NCI-H510A (cell line): ENCODE data around the gene DNAJC6.
"Not testable (repeated sequence)": the region's sequence is repeated elsewhere in the genome, so short reads cannot be mapped to it uniquely, and the experiment has no call there.

Experiments used
- DNase-seq: peaks from one replicate; lab custom pipeline; 2025; lab: John Stamatoyannopoulos, UW

Gene DNAJC6

DNA sequence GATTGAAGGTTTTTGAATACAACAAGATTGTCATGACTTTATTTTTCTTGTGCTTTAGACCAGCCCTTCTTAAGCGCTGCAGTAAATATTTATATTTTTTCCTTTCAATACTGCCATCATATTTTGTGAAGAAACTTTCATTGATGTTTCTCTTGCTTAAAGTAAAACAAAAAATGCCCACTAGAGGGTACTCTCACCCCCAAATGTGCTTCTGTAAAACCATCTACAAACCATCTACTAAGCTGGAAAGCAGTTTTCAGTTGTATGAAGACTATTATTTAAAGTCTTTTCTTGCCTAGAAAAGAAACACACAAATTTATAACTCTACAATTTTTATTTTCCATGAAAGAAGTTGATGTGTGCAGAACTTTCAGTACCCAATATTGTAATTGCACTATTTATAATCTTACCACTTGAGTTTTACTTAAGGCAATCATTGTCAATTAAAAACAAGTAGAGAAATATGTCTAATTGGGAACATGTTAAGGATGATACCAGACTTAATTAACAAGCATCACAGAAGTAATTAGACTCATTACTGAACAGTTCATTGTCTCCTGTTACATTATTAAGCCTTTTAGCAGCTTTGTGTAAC, 121.9 kb downstream of the DNAJC6 start:
- no peak for DNase-seq

- no peak for DNase-seq
These were observed 123.6 kb downstream of the DNAJC6 start for GRCh38 chr1:65432918-65433317.

DNA sequence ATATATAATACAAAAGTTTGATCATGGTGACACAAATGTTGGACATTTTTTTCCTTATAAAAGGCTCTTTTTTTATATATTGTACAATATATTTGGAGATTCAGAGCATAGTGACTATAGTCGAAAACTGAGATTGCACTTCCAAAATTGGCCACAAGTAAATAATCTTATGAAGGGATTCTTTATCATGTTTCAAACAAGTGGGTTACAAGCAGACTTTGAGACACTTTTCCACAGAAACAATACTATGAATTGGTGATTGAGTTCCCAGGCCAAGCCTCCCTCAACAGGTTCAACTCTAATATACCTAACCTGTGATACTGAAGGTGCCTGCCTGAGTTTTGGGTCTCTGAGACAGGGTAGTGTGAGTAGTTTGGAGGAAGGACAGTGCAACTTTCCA, 124.9 kb downstream of the DNAJC6 start:
- no peak for DNase-seq

DNA sequence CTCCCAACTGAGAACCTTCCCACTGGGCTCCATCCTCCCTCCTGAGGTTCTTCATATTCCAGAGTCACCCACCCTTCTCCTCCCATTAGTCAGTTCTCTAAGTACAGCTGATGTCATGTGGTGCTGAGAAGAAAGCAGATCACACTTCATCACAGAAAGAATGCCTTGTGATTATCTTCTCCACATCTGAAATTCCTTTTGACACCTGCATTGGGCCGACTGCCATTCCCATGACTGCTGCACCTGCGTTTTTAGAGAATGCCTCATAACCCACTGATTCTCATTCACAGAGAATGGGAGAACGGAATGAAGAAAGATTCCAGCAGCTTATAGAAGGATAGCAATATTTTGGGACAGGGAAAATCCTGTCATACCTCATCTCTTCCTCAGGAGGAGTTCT, 125.4 kb downstream of the DNAJC6 start:
- no peak for DNase-seq

DNA sequence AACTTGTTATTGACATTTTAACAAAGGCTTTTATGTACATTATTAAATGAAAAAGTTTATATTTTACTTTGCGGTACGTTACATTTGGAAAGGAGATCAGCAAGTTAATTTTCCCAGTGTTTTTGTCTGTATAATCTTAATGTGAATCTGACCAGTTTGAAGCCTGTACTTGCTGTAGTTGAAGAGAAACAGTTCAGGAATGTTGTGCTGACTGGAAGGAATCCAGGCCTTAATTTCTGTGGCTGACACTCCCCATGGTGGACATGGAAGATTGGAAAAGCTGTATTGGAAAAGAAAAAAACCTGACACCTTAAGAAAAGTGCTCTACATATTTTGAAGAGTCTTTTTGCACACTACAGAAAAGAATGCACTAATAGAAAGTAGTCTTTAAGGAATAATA, 126.6 kb downstream of the DNAJC6 start:
- DNase-seq, result no peak

GRCh38 chr1:65437616-65438015, 128.3 kb downstream of the DNAJC6 start:
- DNase-seq, result no peak

- DNase-seq, result no peak
These were observed 131.1 kb downstream of the DNAJC6 start for GRCh38 chr1:65440322-65440900.

DNA sequence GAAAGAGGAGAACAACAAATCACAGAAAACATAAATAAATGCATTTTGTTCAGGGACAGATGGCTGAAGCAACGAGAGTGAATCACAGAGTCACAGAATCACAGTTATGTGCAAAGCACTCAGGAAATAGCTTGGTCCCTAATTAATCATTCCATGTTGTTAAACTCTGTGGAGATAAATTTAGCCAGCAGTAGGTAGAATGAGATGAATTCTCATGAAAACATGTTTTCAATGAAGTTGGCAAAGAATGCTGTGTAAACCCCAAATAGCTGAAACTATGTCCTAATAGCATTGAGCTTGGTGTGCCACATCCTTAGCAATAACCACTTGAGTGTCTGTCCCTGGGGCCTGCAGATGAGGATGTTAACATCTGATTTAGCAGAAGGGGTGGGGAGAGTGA, 131.6 kb downstream of the DNAJC6 start:
- DNase-seq, result no peak

- DNase-seq, result no peak
These were observed 132.1 kb downstream of the DNAJC6 start for GRCh38 chr1:65441464-65441863.

DNA sequence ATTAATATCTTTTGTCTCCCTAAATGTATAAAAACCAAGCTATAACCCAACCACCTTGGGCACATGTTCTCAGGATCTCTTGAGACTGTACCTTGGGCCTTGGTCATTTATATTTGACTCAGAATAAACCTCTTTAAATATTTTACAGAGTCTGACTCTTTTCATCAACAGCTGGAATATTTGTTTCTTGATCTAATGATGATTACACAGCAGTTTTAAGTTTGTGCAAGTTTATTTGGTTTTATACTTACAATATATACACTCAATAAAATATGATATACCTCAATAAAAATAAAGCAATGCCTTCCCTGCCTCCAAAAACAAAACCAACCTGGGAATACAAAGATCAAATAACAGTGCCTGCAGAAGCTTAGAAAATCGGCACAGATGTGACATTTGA, 133.1 kb downstream of the DNAJC6 start:
- DNase-seq, result no peak

- DNase-seq, result no peak
These were observed 134.3 kb downstream of the DNAJC6 start for GRCh38 chr1:65443647-65444046.

GRCh38 chr1:65444128-65444640, 134.8 kb downstream of the DNAJC6 start:
- DNase-seq, result no peak

DNA sequence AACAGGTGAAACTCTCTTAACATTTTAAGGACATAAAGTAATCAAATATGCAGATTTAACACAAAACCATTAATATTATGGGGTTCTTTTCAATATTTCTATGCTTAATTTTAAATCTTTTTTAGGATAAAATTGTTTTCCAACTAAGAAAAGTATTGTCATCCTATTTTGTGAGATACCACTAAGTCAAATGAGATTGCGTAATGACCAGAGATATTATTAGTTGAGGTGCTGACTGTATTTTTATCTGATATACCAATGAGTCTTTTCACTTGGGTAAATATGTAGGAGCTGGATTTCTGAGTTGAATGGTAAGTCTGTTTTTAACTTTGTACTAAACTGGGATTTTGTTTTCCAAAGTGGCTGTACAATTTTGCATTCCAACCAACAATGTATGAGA, 136.5 kb downstream of the DNAJC6 start:
- DNase-seq, result no peak

DNA sequence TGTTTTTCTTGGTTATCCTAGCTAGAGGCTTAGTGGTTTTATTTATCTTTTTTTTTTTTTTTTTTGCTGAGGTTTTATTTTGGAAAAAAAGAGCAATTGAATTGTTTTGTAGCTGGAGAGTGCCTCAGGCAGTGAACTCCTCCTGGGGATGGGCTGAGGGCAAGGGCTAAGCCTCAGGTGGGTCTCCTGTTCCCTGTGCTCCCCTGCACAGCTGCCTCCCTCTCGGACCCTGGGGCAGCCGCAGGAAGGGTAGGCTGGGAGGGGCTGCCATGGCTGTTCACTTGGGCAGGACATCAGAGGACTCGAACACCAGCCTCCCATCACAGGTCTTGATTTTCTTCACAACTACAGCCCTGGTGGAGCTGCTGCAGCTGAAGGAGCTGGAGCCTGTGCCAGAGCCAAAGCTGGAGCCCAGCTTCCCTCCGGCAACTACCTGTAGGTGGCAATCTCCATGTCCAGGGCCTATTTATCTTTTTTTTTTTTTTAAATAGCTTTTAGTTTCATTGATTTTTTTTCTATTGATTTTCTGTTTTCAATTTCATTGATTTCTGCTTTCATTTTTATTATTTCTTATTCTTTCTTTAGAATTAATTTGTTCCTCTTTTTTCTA, 140.0 kb downstream of the DNAJC6 start:
- DNase-seq, result no peak

DNA sequence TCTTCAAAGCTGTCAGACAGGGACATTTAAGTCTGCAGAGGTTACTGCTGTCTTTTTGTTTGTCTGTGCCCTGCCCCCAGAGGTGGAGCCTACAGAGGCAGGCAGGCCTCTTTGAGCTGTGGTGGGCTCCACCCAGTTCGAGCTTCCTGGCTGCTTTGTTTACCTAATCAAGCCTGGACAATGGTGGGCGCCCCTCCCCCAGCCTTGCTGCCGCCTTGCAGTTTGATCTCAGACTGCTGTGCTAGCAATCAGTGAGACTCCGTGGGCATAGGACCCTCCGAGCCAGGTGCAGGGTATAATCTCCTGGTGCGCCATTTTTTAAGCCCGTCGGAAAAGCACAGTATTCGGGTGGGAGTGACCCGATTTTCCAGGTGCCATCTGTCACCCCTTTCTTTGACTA, 146.3 kb downstream of the DNAJC6 start:
- not testable (repeated sequence) for DNase-seq

GRCh38 chr1:65456481-65456880, 147.1 kb downstream of the DNAJC6 start:
- no peak for DNase-seq

DNA sequence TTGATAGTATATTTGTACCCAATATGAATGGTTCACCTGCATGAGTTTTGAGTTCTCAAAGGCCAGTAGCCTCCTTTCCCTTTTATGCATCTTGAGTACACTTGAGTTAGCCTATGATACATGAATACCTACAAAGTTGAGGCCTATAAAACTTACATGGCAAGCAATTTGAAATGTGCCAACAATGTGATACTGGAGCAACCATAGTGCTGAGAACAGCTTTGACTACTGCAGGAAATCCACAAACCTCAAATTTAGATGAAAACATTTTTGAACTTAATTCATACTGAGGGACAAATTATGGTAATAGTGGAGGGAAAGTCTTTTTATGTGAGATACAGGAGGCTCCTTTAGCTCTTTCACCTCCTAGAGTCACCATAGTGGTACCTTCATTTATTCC, 148.5 kb downstream of the DNAJC6 start:
- DNase-seq, result no peak

- DNase-seq, result no peak
These were observed 149.5 kb downstream of the DNAJC6 start for GRCh38 chr1:65458730-65459396.

- no peak for DNase-seq
These were observed 150.0 kb downstream of the DNAJC6 start for GRCh38 chr1:65459397-65459768.
